ENCODE measurements around the gene SLC27A4.
A peak's percentile ranks its signal among the peaks of the same experiment; 100 is the strongest.

- TF ChIP-seq CTCF (IDR thresholded peaks at IDR 0.05), result peak in 1 of 3 experiments; percentile 5
- TF ChIP-seq POLR2A (IDR thresholded peaks at IDR 0.05), result no peak
Measured at GRCh38 chr9:128322404-128323211, 17.7 kb upstream of the SLC27A4 start, which contains the start of the genes COQ4 and TRUB2.
